NCI-H446 treated with DMSO at 0.1 percent for 48 hours (cell line): ENCODE data around the gene EEF2.

ENCODE experiments used
- DNase-seq: peaks from one replicate; lab custom pipeline; 2025; lab: John Stamatoyannopoulos, UW

Gene EEF2

DNA sequence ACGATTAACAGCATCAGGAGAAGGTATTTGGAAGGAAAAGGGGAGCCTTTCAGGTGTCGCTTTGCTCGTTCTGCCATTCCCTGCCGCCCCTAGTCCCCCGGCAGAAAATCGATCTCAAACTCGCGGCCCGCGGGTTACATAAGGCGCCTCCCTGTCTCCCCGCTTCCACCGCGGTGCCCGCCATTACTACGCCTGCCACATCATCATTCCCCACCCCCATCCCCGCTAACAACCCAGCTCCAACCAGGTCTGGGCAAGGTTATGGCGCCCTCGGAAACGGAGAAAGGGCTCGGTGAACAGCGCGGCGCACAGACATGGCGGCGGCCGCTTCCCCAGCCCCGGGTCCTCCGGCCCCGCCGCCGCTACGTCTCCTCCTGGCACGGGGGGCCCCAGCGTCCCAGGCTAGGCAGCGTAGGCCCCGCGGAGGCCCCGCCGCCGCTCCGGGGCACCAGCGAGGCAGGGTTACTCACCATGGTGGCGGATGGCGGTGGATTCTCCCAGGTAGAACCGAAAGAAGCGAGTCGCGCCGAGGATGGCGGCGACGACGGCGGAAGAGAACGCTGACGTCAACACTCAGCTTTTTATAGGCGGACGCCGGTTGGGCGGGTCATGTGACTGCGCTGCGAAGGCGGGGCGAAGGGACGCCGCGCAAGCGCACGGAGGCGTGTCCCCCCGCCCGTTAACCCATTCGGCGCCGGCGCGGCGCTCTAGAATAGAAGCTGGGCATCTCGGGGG lies at the start of gene EEF2:
EEF2 (minus strand) TSS at position 556 of the 735 bp plus-strand sequence; CDS start at position 473, 83 bp downstream.
- DNase-seq: peak; percentile 83

DNA sequence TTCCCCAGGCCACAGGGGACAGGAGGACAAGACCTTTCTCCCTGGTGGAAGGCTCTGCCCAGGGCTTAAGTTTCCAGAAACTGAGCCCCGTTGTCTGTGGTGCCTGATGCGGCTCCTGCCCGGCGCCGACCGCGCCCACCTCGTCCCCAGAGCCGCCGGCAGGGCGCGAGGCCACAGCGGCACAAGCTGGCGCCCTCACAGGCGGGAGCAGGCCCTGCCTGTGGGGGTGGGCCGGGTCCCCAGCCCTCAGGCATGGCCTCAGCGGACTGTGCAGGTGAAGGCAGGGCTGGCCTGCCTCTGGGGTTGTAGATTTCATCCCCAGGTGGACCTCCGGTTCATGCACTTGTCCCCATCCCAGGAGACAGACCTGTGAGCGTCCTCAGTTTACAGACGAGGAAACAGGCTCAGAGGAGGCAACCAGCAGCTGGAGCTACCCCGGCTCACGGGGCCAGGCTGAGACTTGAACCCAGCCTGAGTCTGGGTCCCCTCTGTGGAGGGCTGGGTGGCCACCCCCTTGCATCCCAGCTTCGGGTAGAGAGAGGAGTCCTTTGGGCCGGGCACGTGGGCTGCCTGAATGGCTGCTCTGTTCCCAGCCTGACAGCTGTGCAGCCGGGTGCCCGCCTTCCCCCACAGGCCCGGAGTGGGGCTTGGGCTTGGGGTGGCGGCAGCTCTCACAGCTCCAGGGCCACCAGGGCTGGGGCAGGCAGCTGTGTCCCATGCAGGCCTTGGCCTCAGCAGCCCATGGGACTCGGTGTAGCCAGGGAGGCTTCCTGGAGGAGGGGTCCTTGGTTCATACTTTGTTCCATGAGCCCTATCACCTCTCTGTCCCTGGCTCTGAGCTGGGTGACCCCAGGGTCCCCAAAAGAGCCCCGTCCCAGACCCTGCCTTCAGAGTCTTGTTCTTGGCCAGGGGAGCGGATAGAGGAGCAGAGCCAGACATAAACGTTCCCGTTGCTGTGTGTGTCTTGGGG lies 49.1 kb upstream of the EEF2 start:
- DNase-seq: no peak

DNA sequence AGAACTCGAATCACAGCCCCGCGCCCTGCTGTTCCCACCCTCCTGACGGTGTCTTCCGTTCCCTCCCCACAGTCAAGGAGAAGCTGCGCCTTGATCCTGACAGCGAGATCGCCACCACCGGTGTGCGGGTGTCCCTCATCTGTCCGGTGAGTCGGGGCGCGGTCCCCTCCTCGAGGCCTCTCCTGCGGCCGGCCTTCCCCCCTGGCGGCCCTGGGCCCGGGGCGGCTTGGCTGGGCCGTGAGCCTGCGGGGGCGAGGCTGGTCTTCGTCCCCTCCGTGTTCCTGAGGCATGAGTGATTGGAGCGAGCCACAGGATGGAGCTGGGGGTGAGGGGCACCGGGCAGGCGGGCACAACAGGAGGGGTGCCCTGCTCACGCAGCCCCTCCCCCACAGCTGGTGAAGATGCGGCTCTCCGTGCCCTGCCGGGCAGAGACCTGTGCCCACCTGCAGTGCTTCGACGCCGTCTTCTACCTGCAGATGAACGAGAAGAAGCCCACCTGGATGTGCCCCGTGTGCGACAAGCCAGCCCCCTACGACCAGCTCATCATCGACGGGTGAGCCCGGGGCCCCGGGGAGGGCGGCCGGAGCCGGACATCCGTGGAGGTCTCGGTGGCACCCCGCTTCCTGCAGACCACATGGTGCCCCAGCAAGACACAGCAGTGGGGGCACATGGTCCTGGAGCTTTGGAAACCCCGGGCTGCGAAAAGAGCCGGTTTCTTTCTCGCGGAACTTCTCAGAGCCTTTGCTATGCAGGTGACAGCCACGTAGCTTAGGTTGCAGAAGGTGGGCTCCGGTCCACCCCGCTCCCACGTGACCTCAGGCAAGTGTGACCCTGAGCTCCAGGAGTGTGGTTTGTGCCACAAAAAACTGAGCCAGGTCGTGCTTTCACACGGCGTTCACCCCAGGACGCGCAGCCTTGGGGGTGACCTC lies 48.0 kb upstream of the EEF2 start:
- no peak for DNase-seq

GRCh38 chr19:4032436-4032835 lies 47.2 kb upstream of the EEF2 start:
- no peak for DNase-seq

DNA sequence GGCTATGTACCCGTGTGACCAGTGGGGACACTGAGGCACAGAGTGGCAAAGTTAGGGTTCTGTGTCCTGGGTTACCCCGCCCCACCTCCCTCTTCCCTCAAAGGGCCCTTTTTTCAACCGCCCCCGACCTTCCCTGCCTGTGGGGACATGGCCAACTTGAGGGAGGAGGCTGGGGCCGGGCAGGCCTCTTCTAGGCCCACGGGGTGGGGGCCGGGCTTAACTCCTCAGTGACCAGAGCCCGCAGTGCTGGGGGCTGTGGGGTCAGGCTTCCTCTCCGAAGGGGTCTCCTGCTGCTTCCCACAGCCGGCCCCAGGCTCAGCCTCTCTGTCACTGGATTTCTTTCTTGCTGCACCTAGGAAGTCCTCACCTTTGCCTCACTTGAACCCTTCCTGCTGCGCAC lies 46.2 kb upstream of the EEF2 start:
- DNase-seq: no peak

- DNase-seq: no peak
Observed at GRCh38 chr19:4030981-4031380, 45.7 kb upstream of the EEF2 start.

DNA sequence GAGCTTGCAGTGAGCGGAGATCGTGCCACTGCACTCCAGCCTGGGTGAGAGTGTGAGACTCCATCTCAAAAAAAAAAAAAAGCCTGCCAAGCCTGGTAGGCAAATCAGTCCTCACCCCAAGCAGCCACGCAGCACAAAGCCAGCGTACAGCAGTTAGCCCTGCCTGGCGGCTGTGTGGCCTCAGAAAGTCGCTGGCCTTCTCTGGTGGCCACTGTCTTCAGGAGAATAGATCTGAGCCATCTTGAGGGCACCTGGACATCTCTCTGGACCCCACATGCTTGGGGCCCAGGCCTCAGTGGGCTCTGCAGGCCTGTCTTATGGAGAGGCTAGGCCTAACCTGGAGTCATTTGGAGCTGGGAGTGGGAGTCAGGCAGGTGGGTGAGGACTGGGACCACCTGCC lies 45.3 kb upstream of the EEF2 start:
- no peak for DNase-seq

DNA sequence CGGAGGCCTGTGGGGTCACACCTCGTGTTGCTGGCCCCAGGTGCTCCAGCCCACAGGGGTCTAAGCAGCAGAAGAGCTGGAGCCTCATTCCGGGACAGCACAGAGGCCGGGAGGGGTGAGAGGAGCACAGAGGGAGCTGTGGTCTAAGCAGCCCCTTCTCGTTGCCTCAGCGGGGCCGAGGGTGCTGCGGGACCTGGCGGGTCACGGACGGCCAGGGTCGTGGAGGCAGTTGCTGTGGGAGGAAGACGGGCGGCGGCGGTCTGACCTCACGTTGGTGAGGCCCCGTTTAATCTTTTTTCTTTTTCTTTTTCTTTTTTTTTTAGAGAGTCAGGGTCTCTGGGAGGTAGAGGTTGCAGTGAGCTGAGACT lies 44.0 kb upstream of the EEF2 start:
- DNase-seq: no peak

DNA sequence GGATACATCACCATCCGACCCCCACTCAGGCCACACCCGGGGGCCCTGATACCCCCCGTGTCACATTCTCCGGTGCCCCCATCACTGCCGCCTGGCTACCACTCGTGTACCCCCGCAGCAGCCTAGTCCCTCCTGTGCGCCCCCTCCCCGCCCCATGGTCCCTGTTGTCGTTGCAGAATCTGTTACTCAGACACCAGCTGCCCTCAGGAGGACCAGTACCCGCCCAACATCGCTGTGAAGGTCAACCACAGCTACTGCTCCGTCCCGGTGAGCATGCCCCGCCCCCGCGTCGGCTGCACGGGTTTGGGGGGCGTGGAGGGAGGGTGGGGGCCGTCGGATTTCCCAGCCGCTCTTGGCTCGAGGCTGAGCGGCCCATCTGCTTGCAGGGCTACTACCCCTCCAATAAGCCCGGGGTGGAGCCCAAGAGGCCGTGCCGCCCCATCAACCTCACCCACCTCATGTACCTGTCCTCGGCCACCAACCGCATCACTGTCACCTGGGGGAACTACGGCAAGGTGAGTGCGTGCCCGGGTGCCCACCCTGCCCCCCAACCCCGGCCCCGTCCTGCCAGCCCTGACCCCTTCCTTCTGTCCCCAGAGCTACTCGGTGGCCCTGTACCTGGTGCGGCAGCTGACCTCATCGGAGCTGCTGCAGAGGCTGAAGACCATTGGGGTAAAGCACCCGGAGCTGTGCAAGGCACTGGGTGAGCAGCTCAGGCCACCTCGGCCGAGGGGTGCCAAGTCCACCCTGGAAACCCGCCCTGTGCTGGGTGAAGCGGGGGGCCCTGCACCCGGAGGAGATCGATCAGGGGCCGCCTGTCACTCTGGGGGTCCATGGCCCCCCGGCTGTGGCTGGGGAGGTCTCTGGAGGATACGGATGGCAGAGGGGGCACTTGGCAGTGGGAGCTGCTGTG lies 43.3 kb upstream of the EEF2 start:
- no peak for DNase-seq

- no peak for DNase-seq
Observed at GRCh38 chr19:4027146-4027545, 41.9 kb upstream of the EEF2 start.

- no peak for DNase-seq
Observed at GRCh38 chr19:4025317-4025716, 40.1 kb upstream of the EEF2 start.

- no peak for DNase-seq
Observed at GRCh38 chr19:4023600-4024398, 38.5 kb upstream of the EEF2 start.

DNA sequence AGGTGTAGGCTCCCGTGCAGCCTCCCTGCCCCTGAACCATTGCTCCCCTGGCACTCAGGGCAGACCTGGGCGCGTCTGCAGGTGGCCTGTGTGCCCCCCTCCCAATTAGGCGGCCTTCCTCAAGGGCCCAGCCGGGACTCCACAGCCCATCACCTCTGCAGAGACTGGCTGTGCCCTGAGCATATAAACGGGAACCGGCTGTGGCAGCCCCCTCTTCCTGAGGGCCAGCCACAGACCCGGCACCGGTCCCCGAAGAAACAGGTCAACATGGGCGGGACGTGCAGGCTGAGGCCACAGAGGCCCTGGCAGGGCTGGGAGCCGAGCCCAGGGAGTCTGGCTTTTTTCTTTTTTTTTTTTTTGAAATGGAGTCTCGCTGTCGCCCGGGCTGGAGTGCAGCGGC lies 34.3 kb upstream of the EEF2 start:
- DNase-seq: no peak

GRCh38 chr19:4018775-4019504 lies 33.7 kb upstream of the EEF2 start:
- DNase-seq: no peak

- DNase-seq: no peak
Observed at GRCh38 chr19:4018140-4018613, 32.9 kb upstream of the EEF2 start.

GRCh38 chr19:4016903-4017638 lies 31.8 kb upstream of the EEF2 start:
- no peak for DNase-seq

- DNase-seq: no peak
Observed at GRCh38 chr19:4016486-4016885, 31.2 kb upstream of the EEF2 start.

DNA sequence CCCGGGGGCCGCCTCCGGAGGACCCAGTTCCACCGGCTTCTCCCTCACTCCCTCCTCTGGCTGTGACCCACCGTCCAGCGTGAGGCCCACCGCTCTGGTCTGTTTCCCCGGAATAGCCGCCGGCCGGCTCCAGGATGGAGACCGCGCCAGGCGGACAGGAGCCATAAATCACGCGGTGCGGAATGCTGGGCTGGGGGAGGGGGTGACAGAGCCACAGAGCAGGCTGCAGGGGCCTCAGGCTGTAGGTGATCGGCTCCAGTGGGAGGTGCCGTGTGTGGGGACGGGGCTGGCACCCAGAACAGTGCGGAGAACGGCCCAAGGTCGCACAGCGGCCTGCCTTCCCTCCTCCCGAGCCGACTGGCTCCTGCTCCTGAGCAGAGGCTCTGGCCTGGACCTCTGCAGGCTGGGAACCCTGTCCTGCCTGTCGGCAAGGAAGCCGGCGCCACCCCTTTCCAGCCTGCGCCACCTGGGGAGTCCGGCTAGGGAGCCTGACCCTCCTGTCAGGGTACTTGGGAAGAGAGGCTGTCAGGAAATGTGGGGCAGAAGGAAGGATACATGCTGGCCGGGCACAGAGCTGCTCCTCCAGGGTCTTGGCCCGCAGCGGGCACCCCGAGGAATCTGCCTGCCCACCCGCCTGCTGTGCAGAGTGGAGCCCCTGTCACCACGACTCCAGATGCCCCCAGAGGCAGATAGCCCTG lies 30.6 kb upstream of the EEF2 start:
- DNase-seq: no peak
